Activated CD4-positive, CD25-positive, alpha-beta regulatory T cell treated with anti-CD3 and anti-CD28 coated beads, Interleukin-2, amount 50 U/mL, for 16 hours (primary cell): ENCODE results near the gene WDR5B.
"Not testable (repeated sequence)": the region's sequence is repeated elsewhere in the genome, so short reads cannot be mapped to it uniquely, and the experiment has no call there.

Experiments
- DNase-seq: peaks from one replicate; pipeline ENCODE4 v3.0.0-alpha.2; 2020; ENCODE audit warnings: low read depth, low spot score

The WDR5B gene

GRCh38 chr3:122365582-122366378 lies 50.1 kb downstream of the WDR5B start:
- not testable (repeated sequence) for DNase-seq

DNA sequence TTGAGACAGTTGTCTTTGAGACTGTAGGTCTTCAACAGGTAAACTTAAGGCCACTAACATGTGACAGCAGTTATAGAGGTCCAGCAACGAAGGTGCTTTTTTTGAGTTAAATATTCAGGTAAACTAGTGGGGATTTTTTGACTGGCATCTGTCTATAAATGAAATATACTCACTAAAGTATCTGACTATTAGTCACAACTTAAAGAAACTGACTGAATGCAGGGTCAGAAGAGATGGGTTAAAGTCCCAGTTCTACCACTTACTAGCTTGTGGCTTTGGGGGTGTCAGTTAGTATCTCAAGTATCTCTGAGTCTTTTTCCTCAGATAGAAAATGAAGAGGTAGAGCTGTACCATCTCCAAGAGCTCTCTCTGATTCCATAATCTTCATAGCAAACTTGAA lies 50.8 kb downstream of the WDR5B start:
- no peak for DNase-seq

- no peak for DNase-seq
These were observed 51.4 kb downstream of the WDR5B start for GRCh38 chr3:122364490-122364889.
